Measurements from ENCODE around the gene MAEA.

GRCh38 chr4:1336088-1336491 lies 46.4 kb downstream of the MAEA start:
- TF ChIP-seq YY1 (IDR thresholded peaks at IDR 0.05; ENCODE audit: insufficient read depth, insufficient read length) (no peak), ZNF274 (IDR thresholded peaks at IDR 0.05; ENCODE audit: low read depth, low read length) (no peak), SUZ12 (IDR thresholded peaks at IDR 0.05; ENCODE audit: extremely low read depth, insufficient read depth, insufficient read length) (no peak)
